NOMO-1 treated with dmso at 0.1 percent for 144 hours (cell line): ENCODE data around the gene EFR3B.

ENCODE experiments used
- DNase-seq: peaks from one replicate; lab custom pipeline; 2025; ENCODE audit not compliant: unreplicated experiment; lab: John Stamatoyannopoulos, UW

EFR3B gene

GRCh38 chr2:25176541-25177181, 134.8 kb downstream of the EFR3B start:
- DNase-seq: no peak

GRCh38 chr2:25177211-25177611, 135.3 kb downstream of the EFR3B start:
- DNase-seq: no peak

GRCh38 chr2:25178976-25179375, 137.1 kb downstream of the EFR3B start:
- no peak for DNase-seq

GRCh38 chr2:25184254-25184653, 142.4 kb downstream of the EFR3B start:
- no peak for DNase-seq

DNA sequence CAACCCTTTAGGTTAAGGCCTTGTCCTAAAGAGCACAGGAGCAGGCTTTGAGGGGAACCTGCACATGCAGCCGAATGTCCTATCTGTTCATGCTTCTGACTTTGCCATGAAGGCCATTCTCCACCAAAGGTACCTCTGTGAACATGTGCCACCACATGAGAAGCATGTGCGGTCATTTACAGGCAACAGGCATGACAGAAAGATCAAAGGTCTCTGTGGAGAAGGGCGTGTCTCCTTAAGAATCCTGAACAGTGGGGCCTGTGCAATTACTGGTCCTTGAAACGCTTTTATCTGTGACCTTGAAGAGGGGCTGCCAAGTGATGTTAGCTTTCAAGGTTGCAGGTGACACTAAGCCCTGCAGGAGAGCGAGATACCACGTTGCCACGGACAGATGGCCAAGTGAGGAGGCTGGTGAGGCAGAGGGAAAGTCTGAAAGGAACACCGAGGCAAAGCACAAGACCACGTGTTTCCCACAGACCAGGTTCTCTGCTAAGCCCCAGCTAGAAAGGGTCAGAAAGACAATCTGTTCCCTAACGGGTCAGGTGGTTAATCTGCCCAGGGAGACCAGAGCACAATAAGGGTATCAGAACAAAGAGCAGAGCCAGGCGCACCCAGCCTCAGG, 146.0 kb downstream of the EFR3B start:
- DNase-seq: no peak

DNA sequence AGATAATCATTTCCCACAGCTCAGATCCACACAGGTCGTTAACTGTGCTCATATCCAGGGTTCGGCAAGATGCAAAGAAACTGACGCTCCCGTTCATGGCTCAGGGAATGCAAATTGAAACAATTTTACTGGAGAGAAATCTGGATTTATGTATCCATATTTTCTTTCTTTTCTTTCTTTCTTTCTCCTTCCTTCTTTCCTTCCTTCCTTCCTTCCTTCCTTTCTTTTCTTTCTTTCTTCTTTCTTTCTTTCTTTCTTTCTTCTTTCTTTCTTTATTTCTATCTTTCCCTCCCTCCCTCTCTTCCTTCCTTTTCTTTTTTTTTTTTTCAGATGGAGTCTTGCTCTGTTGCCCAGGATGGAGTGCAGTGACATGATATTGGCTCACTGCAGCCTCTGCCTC, 146.5 kb downstream of the EFR3B start:
- DNase-seq: no peak

- no peak for DNase-seq
Measured at GRCh38 chr2:25190536-25190935, 148.7 kb downstream of the EFR3B start.

- DNase-seq: no peak
Measured at GRCh38 chr2:25194576-25195122, 152.8 kb downstream of the EFR3B start.

- DNase-seq: no peak
Measured at GRCh38 chr2:25197336-25198208, 155.7 kb downstream of the EFR3B start.

- no peak for DNase-seq
Measured at GRCh38 chr2:25198209-25198525, 156.3 kb downstream of the EFR3B start.

- no peak for DNase-seq
Measured at GRCh38 chr2:25198576-25198975, 156.7 kb downstream of the EFR3B start.

DNA sequence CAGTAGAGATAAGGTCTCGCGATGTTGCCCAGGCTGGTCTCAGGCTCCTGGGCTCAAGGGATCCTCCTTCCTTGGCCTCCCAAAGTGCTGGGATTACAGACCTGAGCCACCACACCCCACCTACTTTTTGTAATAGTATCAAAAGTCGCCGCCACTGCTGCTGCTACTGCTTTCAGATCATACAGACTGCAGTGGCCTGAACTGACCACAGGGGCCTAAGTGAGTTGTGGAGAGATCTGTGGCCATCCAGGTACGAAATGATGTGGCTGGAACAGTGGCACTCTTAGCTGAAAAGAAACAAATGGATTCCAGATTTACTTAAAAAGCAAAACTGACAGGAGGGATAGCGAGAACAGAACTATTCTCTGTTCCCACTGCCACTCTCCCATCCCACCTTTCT, 159.4 kb downstream of the EFR3B start:
- no peak for DNase-seq

DNA sequence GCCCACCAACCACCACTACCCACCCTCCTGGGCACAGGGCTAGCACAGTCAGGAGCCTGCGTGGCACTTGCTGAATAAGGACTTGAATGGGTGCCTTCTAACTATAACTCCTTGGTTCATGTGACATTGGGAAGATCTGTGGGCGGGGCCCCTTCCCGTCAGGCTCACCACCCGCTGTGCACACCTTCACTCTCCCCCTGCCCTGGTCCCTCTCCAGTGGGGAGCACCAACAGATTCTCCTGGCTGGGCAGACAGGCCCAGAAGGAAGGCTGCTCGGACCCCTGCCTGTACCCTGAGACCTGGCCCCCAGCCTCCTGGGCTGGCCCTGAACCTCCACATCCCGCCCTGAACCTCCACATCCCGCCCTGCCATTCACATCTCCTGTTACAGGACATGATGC, 159.9 kb downstream of the EFR3B start:
- DNase-seq: no peak

DNA sequence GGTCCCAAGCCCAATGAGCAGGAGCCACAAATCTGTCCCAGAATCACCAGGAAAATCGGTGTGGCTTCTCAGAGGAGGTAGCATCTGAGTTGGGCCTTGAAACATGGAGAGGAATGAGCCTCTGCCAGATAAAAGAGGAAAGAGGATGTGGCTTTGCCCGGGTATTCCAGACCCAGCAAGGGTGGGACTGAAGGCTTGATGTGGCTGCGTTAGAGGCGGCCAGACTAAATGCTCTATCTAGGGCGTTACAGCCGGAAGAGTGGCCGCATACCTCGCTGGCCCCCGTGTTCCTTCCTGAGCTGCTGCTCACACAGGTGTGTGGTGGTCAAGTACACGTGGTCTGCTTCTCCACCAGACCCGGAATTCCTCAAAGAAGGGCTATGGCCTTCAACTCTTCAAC, 160.4 kb downstream of the EFR3B start:
- DNase-seq: no peak

- DNase-seq: no peak
Measured at GRCh38 chr2:25204190-25204838, 162.4 kb downstream of the EFR3B start.

GRCh38 chr2:25207078-25207545, 165.2 kb downstream of the EFR3B start:
- no peak for DNase-seq
